GM23338 (cell line): ENCODE measurements around the gene GPN2. TPM values are rescaled to one million over a fixed set of nuclear protein-coding genes. Genes with fewer than 3 reads are reported as not detected.

Experiments
- ATAC-seq: fragments of 200-7000 bp; cut with Tn5 transposase; 3 replicates; pipeline ENCODE4 v1.9.1; 2020
- DNase-seq: peaks from one replicate; pipeline ENCODE4 v3.0.0-alpha.2; 2015; ENCODE audit warnings: low spot score
- H2AFZ ChIP-seq: fragments of 200-600 bp; sonication (generic); 2 replicates; pipeline ENCODE4 v1.8.0; 2016; ENCODE audit warnings: antibody characterized with exemption, mild to moderate bottlenecking, moderate library complexity
- H3F3A ChIP-seq: fragments of 200-600 bp; sonication (generic); replicated peaks from 2 replicates; pipeline ENCODE4 v1.8.0; 2017; ENCODE audit warnings: antibody characterized with exemption, mixed run types, low read depth
- H3K27ac ChIP-seq: fragments of 200-600 bp; sonication (generic); 2 replicates; pipeline ENCODE4 v1.6.1; 2016; ENCODE audit warnings: low read depth
- H3K27me3 ChIP-seq: fragments of 200-600 bp; sonication (generic); 2 replicates; pipeline ENCODE4 v1.8.0; 2016; ENCODE audit warnings: mild to moderate bottlenecking, mixed run types, moderate library complexity; ENCODE audit not compliant: insufficient read depth
- H3K36me3 ChIP-seq: fragments of 200-600 bp; sonication (generic); 2 replicates; pipeline ENCODE4 v1.8.0; 2016; ENCODE audit warnings: mild to moderate bottlenecking; ENCODE audit not compliant: insufficient read depth
- H3K4me1 ChIP-seq: fragments of 200-600 bp; sonication (generic); 2 replicates; pipeline ENCODE4 v1.8.0; 2016; ENCODE audit warnings: mild to moderate bottlenecking, moderate library complexity; ENCODE audit not compliant: insufficient read depth
- H3K4me2 ChIP-seq: fragments of 200-600 bp; sonication (generic); 2 replicates; pipeline ENCODE4 v1.7.1; 2017; ENCODE audit warnings: mixed run types
- H3K4me3 ChIP-seq: fragments of 200-600 bp; sonication (generic); 2 replicates; pipeline ENCODE4 v1.6.1; 2016; ENCODE audit warnings: mixed run types
- H3K79me2 ChIP-seq: fragments of 200-600 bp; sonication (generic); replicated peaks from 2 replicates; pipeline ENCODE4 v1.8.0; 2017; ENCODE audit warnings: mild to moderate bottlenecking; ENCODE audit not compliant: insufficient read depth
- H3K9me2 ChIP-seq: fragments of 200-600 bp; sonication (generic); 2 replicates; pipeline ENCODE4 v1.8.0; 2017; ENCODE audit not compliant: insufficient read depth
- H4K20me1 ChIP-seq: fragments of 200-600 bp; sonication (generic); replicated peaks from 2 replicates; pipeline ENCODE4 v1.8.0; 2017; ENCODE audit warnings: mild to moderate bottlenecking; ENCODE audit not compliant: insufficient read depth
- H3K27ac Mint-ChIP-seq: 2 replicates; pipeline ENCODE4 v1.8.0; 2020; ENCODE audit warnings: inconsistent platforms, mild to moderate bottlenecking, moderate library complexity, mixed read lengths
- H3K27me3 Mint-ChIP-seq: 3 replicates; pipeline ENCODE4 v1.8.0; 2022; ENCODE audit warnings: low read depth, mild to moderate bottlenecking, moderate library complexity, mixed read lengths, inconsistent platforms; ENCODE audit not compliant: insufficient read depth, poor library complexity
- H3K36me3 Mint-ChIP-seq: 3 replicates; pipeline ENCODE4 v1.8.0; 2021; ENCODE audit warnings: low read depth, mild to moderate bottlenecking, inconsistent platforms, moderate library complexity, mixed read lengths
- H3K4me1 Mint-ChIP-seq: 3 replicates; pipeline ENCODE4 v1.8.0; 2020; ENCODE audit warnings: mild to moderate bottlenecking, inconsistent platforms, mixed read lengths
- H3K4me3 Mint-ChIP-seq: 3 replicates; pipeline ENCODE4 v1.8.0; 2021; ENCODE audit warnings: moderate library complexity, mild to moderate bottlenecking, inconsistent platforms, mixed read lengths
- H3K9me3 Mint-ChIP-seq: 3 replicates; pipeline ENCODE4 v1.8.0; 2020; ENCODE audit warnings: moderate library complexity, mild to moderate bottlenecking, inconsistent platforms, mixed read lengths
- CREB1 ChIP-seq: fragments of 250-450 bp; sonication (Bioruptor Pico); IDR thresholded peaks from 2 replicates; pipeline ENCODE4 v1.5.0; 2020; ENCODE audit warnings: low read depth, mild to moderate bottlenecking, moderate library complexity
- CTCF ChIP-seq, 2 experiments: fragments of 200-600 bp in 1 of 2; sonication (generic) in 1 of 2; conservative IDR thresholded peaks; 2 replicates each; pipeline versions ENCODE4 v1.5.1 to v1.6.1; 2016 to 2017; ENCODE audit warnings: antibody characterized with exemption in 2 of 2, low read depth in 2 of 2, mild to moderate bottlenecking in 2 of 2, moderate library complexity in 1 of 2
- ETS1 ChIP-seq: IDR thresholded peaks from 2 replicates; pipeline ENCODE4 v1.6.1; 2016; ENCODE audit warnings: antibody characterized with exemption
- EZH2 ChIP-seq: fragments of 200-600 bp; sonication (generic); IDR thresholded peaks from one replicate; pipeline ENCODE4 v1.8.0; 2017; ENCODE audit warnings: antibody characterized with exemption, mild to moderate bottlenecking, low read depth; ENCODE audit not compliant: unreplicated experiment
- EZH2phosphoT487 ChIP-seq: fragments of 200-600 bp; sonication (generic); IDR thresholded peaks from one replicate; pipeline ENCODE4 v1.8.1; 2018; ENCODE audit warnings: antibody characterized with exemption; ENCODE audit not compliant: unreplicated experiment
- JUNB ChIP-seq: IDR thresholded peaks from one replicate; pipeline ENCODE4 v1.6.1; 2016; ENCODE audit warnings: antibody characterized with exemption; ENCODE audit not compliant: unreplicated experiment
- NANOG ChIP-seq: IDR thresholded peaks from 2 replicates; pipeline ENCODE4 v1.6.1; 2016; ENCODE audit warnings: antibody characterized with exemption, borderline replicate concordance
- POLR2AphosphoS5 ChIP-seq: IDR thresholded peaks from 2 replicates; pipeline ENCODE4 v1.6.1; 2016; ENCODE audit warnings: antibody characterized with exemption, low read depth
- REST ChIP-seq: IDR thresholded peaks from one replicate; pipeline ENCODE4 v1.6.1; 2018; ENCODE audit warnings: antibody characterized with exemption; ENCODE audit not compliant: unreplicated experiment
- STAT1 ChIP-seq: IDR thresholded peaks from one replicate; pipeline ENCODE4 v1.6.1; 2016; ENCODE audit warnings: antibody characterized with exemption; ENCODE audit not compliant: unreplicated experiment
- ZNF114 ChIP-seq: fragments of 250-450 bp; sonication (Bioruptor Pico); IDR thresholded peaks from 2 replicates; pipeline ENCODE4 v1.5.0; 2020; ENCODE audit warnings: mild to moderate bottlenecking, moderate library complexity
- ZNF331 ChIP-seq: fragments of 250-450 bp; sonication (Bioruptor Pico); IDR thresholded peaks from 2 replicates; pipeline ENCODE4 v1.5.0; 2020; ENCODE audit warnings: low read depth, mild to moderate bottlenecking, moderate library complexity
- ZNF462 ChIP-seq: fragments of 250-450 bp; sonication (Bioruptor Pico); IDR thresholded peaks from 2 replicates; pipeline ENCODE4 v1.5.0; 2020; ENCODE audit warnings: mild to moderate bottlenecking, moderate library complexity
- polyA plus RNA-seq: library from polyadenylated mRNA; unstranded; fragments of >200 nt; fragmentation: Nextera tagmentation; extraction: Ambion mirVana; gene quantifications from 2 replicates; pipeline ENCODE4 v1.2.1, GENCODE V29; 2016
- total RNA-seq: library from RNA; depleted of rRNA; stranded (reverse); fragments of >200 nt; shearing (Covaris generic); gene quantifications from 2 replicates; pipeline ENCODE4 v1.2.3, GENCODE V29; 2014

GPN2 gene
- total and polyA plus RNA-seq, 2 experiments from 2014 or later, result 10.1 to 19.4 TPM

GRCh38 chr1:26831059-26831458 is 59.0 kb downstream of the GPN2 start:
- H3K4me1 Mint-ChIP-seq, result peaks cover 24% of the 10 kb centered on the region
- H3K36me3 ChIP-seq, result 0 out of 2 replicates have a peak, but pooled peaks cover 6% of the 10 kb centered on the region
- no peaks in the 10 kb centered on the region for H3K9me2 ChIP-seq
- peaks cover 7% of the 10 kb centered on the region for H3K4me1 ChIP-seq
- H3K27me3 ChIP-seq, result peaks cover 3% of the 10 kb centered on the region; the same call in 1 of the 2 replicates
- H3K27ac ChIP-seq, result no peak overlapping the region
- H3K4me3 Mint-ChIP-seq, result no peak overlapping the region
- H3K27ac Mint-ChIP-seq, result no peak overlapping the region
- TF ChIP-seq EZH2, result no peak
- no peak for TF ChIP-seq ZNF331
- no peak for TF ChIP-seq NANOG
- TF ChIP-seq CREB1 (CRISPR knock-in tag), result no peak
- no peak for TF ChIP-seq STAT1
- TF ChIP-seq ZNF114 (CRISPR knock-in tag), result no peak
- no peak for TF ChIP-seq EZH2phosphoT487
- no peak for TF ChIP-seq REST
- TF ChIP-seq POLR2AphosphoS5, result no peak
- no peak for TF ChIP-seq JUNB
- TF ChIP-seq ETS1, result no peak
- no peak for TF ChIP-seq CTCF (conservative IDR thresholded peaks at IDR 0.05; ENCODE audit: low read depth in 2 of 2)
- no peak for TF ChIP-seq ZNF462 (CRISPR knock-in tag)
- peaks cover 5% of the 10 kb centered on the region for H4K20me1 ChIP-seq
- H3K4me2 ChIP-seq, result no peak overlapping the region
- peaks cover 37% of the 10 kb centered on the region for H3K36me3 Mint-ChIP-seq
- H3K27me3 Mint-ChIP-seq, result peaks cover 15% of the 10 kb centered on the region
- no peak for DNase-seq
- no peak overlapping the region for H3K4me3 ChIP-seq
- no peak for ATAC-seq
- H3F3A ChIP-seq, result peaks cover 4% of the 10 kb centered on the region; the same call in 1 of the 2 replicates
- H3K9me3 Mint-ChIP-seq, result no peaks in the 10 kb centered on the region
- peaks cover 4% of the 10 kb centered on the region; the same call in 1 of the 2 replicates for H3K79me2 ChIP-seq
- H2AFZ ChIP-seq, result no peak overlapping the region
